Loucy (cell line): ENCODE data around the gene PRKAA2.

Experiments used
- EZH2phosphoT487 ChIP-seq: fragments of 200-600 bp; IDR thresholded peaks from 2 replicates; pipeline ENCODE4 v1.6.1; 2018; ENCODE audit warnings: antibody characterized with exemption, mild to moderate bottlenecking, moderate library complexity, borderline replicate concordance
- TF ChIP-seq, protein P1 (sequence below): fragments of 200-600 bp; sonication (generic); conservative IDR thresholded peaks from 2 replicates; pipeline ENCODE4 v1.5.1; 2014; ENCODE audit warnings: mild to moderate bottlenecking, antibody characterized with exemption, low read length

- TF ChIP-seq, protein P1, sequence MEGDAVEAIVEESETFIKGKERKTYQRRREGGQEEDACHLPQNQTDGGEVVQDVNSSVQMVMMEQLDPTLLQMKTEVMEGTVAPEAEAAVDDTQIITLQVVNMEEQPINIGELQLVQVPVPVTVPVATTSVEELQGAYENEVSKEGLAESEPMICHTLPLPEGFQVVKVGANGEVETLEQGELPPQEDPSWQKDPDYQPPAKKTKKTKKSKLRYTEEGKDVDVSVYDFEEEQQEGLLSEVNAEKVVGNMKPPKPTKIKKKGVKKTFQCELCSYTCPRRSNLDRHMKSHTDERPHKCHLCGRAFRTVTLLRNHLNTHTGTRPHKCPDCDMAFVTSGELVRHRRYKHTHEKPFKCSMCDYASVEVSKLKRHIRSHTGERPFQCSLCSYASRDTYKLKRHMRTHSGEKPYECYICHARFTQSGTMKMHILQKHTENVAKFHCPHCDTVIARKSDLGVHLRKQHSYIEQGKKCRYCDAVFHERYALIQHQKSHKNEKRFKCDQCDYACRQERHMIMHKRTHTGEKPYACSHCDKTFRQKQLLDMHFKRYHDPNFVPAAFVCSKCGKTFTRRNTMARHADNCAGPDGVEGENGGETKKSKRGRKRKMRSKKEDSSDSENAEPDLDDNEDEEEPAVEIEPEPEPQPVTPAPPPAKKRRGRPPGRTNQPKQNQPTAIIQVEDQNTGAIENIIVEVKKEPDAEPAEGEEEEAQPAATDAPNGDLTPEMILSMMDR = no peak
- no peak for TF ChIP-seq EZH2phosphoT487
Observed at GRCh38 chr1:56654126-56654923, 9.2 kb downstream of the PRKAA2 start.
